ENCODE data around the gene CYLD.
A peak's percentile ranks its signal among the peaks of the same experiment; 100 is the strongest.

Gene CYLD

GRCh38 chr16:50741781-50742575 lies at the start of gene CYLD:
Gene CYLD, plus strand, starts transcription at chr16:50742086. Its CDS starts 7,613 bp downstream, at chr16:50749699.
- DNase-seq = peak; percentile 95

- no peak for DNase-seq
Measured at GRCh38 chr16:50692644-50692998, 49.3 kb upstream of the CYLD start.

- no peak for DNase-seq
Measured at GRCh38 chr16:50692999-50693781, 48.7 kb upstream of the CYLD start, which contains the start of gene NOD2. Gene NOD2, plus strand, starts transcription at chr16:50693606. Its CDS starts 5,890 bp downstream, at chr16:50699496.

- DNase-seq = no peak
Measured at GRCh38 chr16:50694206-50694605, 47.7 kb upstream of the CYLD start.

GRCh38 chr16:50695017-50696000 lies 46.6 kb upstream of the CYLD start:
- no peak for DNase-seq

- no peak for DNase-seq
Measured at GRCh38 chr16:50696126-50696525, 45.8 kb upstream of the CYLD start.

- no peak for DNase-seq
Measured at GRCh38 chr16:50696575-50697420, 45.1 kb upstream of the CYLD start.

GRCh38 chr16:50697421-50697715 lies 44.5 kb upstream of the CYLD start:
- no peak for DNase-seq

GRCh38 chr16:50697881-50698767 lies 43.8 kb upstream of the CYLD start:
- DNase-seq = no peak

GRCh38 chr16:50699326-50700159 lies 42.3 kb upstream of the CYLD start:
- DNase-seq = no peak

- no peak for DNase-seq
Measured at GRCh38 chr16:50702725-50703124, 39.2 kb upstream of the CYLD start.

- no peak for DNase-seq
Measured at GRCh38 chr16:50704245-50704644, 37.6 kb upstream of the CYLD start.

- no peak for DNase-seq
Measured at GRCh38 chr16:50705436-50706110, 36.3 kb upstream of the CYLD start.

- no peak for DNase-seq
Measured at GRCh38 chr16:50706250-50706649, 35.6 kb upstream of the CYLD start.

- no peak for DNase-seq
Measured at GRCh38 chr16:50708373-50709060, 33.4 kb upstream of the CYLD start.

- DNase-seq = peak; percentile 45
Measured at GRCh38 chr16:50709061-50709684, 32.7 kb upstream of the CYLD start.

- DNase-seq = no peak
Measured at GRCh38 chr16:50709980-50710379, 31.9 kb upstream of the CYLD start.

GRCh38 chr16:50711040-50711439 lies 30.8 kb upstream of the CYLD start:
- no peak for DNase-seq
